ENCODE measurements around the gene C22orf23.
"Not testable (repeated sequence)": the region's sequence is repeated elsewhere in the genome, so short reads cannot be mapped to it uniquely, and the experiment has no call there.

Gene C22orf23

GRCh38 chr22:37976547-37976946 is 23.1 kb upstream of the C22orf23 start:
- TF ChIP-seq ELF4 (IDR thresholded peaks at IDR 0.05) (no peak), HDGF (IDR thresholded peaks at IDR 0.05; ENCODE audit: borderline replicate concordance) (no peak), FOXM1 (IDR thresholded peaks at IDR 0.05; ENCODE audit: borderline replicate concordance) (no peak)
- DNase-seq (ENCODE audit: extremely low spot score) = no peak
- CTCF ChIA-PET = interaction anchor here (0.6 to 1.4 kb wide), 3 partner anchors 12 to 113 kb away, joined by 3 to 4 read pairs (median 4); no protein-coding TSS in a partner anchor
- POLR2A ChIA-PET = no interaction called here

GRCh38 chr22:37976022-37976421 is 22.6 kb upstream of the C22orf23 start:
- POLR2A ChIA-PET; DNase-seq (ENCODE audit: extremely low spot score): not testable (repeated sequence)
- CTCF ChIA-PET = interaction anchor here (1.4 kb wide), 1 partner anchor 89 kb away, joined by 4 read pairs; no protein-coding TSS in a partner anchor

GRCh38 chr22:37975153-37975552 is 21.8 kb upstream of the C22orf23 start:
- TF ChIP-seq SUZ12 (IDR thresholded peaks at IDR 0.05) (no peak), PKNOX1 (IDR thresholded peaks at IDR 0.05) (no peak), ELF4 (IDR thresholded peaks at IDR 0.05) (no peak), BHLHE40 (IDR thresholded peaks at IDR 0.05; ENCODE audit: borderline replicate concordance) (no peak), FOXM1 (IDR thresholded peaks at IDR 0.05; ENCODE audit: borderline replicate concordance) (no peak), ARNT (IDR thresholded peaks at IDR 0.05) (no peak), SP1 (IDR thresholded peaks at IDR 0.05) (no peak), L3MBTL2 (conservative IDR thresholded peaks at IDR 0.05) (no peak), NFRKB (IDR thresholded peaks at IDR 0.05) (no peak), FOXK2 (IDR thresholded peaks at IDR 0.05) (no peak), LEF1 (IDR thresholded peaks at IDR 0.05; ENCODE audit: borderline replicate concordance) (no peak), HDGF (IDR thresholded peaks at IDR 0.05; ENCODE audit: borderline replicate concordance) (no peak), TARDBP (IDR thresholded peaks at IDR 0.05) (no peak), ZNF384 (IDR thresholded peaks at IDR 0.05) (no peak), FOXA1 (IDR thresholded peaks at IDR 0.05) (no peak), CTBP1 (IDR thresholded peaks at IDR 0.05; ENCODE audit: borderline replicate concordance) (no peak)
- ChIA-PET CTCF (no interaction called here), POLR2A (no interaction called here)
- no peak for DNase-seq (ENCODE audit: extremely low spot score)

GRCh38 chr22:37973271-37974170 is 20.1 kb upstream of the C22orf23 start:
- POLR2A ChIA-PET = no interaction called here
- CTCF ChIA-PET = interaction anchor here (0.7 kb wide), 1 partner anchor 8 kb away, joined by 3 read pairs; no protein-coding TSS in a partner anchor
- DNase-seq (ENCODE audit: extremely low spot score) = no peak
- TF ChIP-seq ELF4 (IDR thresholded peaks at IDR 0.05) = no peak
- TF ChIP-seq HDGF (IDR thresholded peaks at IDR 0.05; ENCODE audit: borderline replicate concordance) = no peak
- TF ChIP-seq ZNF384 (IDR thresholded peaks at IDR 0.05) = no peak
- TF ChIP-seq FOXK2 (IDR thresholded peaks at IDR 0.05) = no peak
- TF ChIP-seq SP1 (IDR thresholded peaks at IDR 0.05) = no peak
- no peak for TF ChIP-seq FOXM1 (IDR thresholded peaks at IDR 0.05; ENCODE audit: borderline replicate concordance)
- no peak for TF ChIP-seq NFRKB (IDR thresholded peaks at IDR 0.05)
- no peak for TF ChIP-seq CTBP1 (IDR thresholded peaks at IDR 0.05; ENCODE audit: borderline replicate concordance)
- no peak for TF ChIP-seq SUZ12 (IDR thresholded peaks at IDR 0.05)
- TF ChIP-seq L3MBTL2 (conservative IDR thresholded peaks at IDR 0.05) = no peak
- no peak for TF ChIP-seq LEF1 (IDR thresholded peaks at IDR 0.05; ENCODE audit: borderline replicate concordance)
- TF ChIP-seq ARNT (IDR thresholded peaks at IDR 0.05) = no peak
- TF ChIP-seq PKNOX1 (IDR thresholded peaks at IDR 0.05) = no peak
- no peak for TF ChIP-seq BHLHE40 (IDR thresholded peaks at IDR 0.05; ENCODE audit: borderline replicate concordance)
- TF ChIP-seq TARDBP (IDR thresholded peaks at IDR 0.05) = no peak
- no peak for TF ChIP-seq FOXA1 (IDR thresholded peaks at IDR 0.05)

- CTCF ChIA-PET = no interaction called here
- TF ChIP-seq LEF1 (IDR thresholded peaks at IDR 0.05; ENCODE audit: borderline replicate concordance) (no peak), SP1 (IDR thresholded peaks at IDR 0.05) (no peak), FOXA1 (IDR thresholded peaks at IDR 0.05) (no peak), TARDBP (IDR thresholded peaks at IDR 0.05) (no peak), CTBP1 (IDR thresholded peaks at IDR 0.05; ENCODE audit: borderline replicate concordance) (no peak), SUZ12 (IDR thresholded peaks at IDR 0.05) (no peak), BHLHE40 (IDR thresholded peaks at IDR 0.05; ENCODE audit: borderline replicate concordance) (no peak), ARNT (IDR thresholded peaks at IDR 0.05) (no peak), L3MBTL2 (conservative IDR thresholded peaks at IDR 0.05) (no peak), FOXK2 (IDR thresholded peaks at IDR 0.05) (no peak)
- DNase-seq (ENCODE audit: extremely low spot score) = no peak
- POLR2A ChIA-PET = interaction anchor here (3.5 kb wide), 1 partner anchor 19 kb away, joined by 15 read pairs; the partner anchor contains the start of genes C22orf23 and POLR2F
Measured at GRCh38 chr22:37972527-37972926, 19.1 kb upstream of the C22orf23 start.

GRCh38 chr22:37971475-37972434 is 18.4 kb upstream of the C22orf23 start:
- CTCF ChIA-PET = interaction anchor here (0.9 kb wide), 1 partner anchor 133 kb away, joined by 3 read pairs; no protein-coding TSS in a partner anchor
- no peak for DNase-seq (ENCODE audit: extremely low spot score)
- POLR2A ChIA-PET = interaction anchor here (0.5 to 3.5 kb wide), 3 partner anchors 13 to 66 kb away, joined by 3 to 15 read pairs (median 5); partner anchors contain the start of genes C22orf23, MICALL1 and POLR2F
- TF ChIP-seq BHLHE40 (IDR thresholded peaks at IDR 0.05; ENCODE audit: borderline replicate concordance) (no peak), LEF1 (IDR thresholded peaks at IDR 0.05; ENCODE audit: borderline replicate concordance) (no peak), SUZ12 (IDR thresholded peaks at IDR 0.05) (no peak), TARDBP (IDR thresholded peaks at IDR 0.05) (no peak), ZNF384 (IDR thresholded peaks at IDR 0.05) (no peak), L3MBTL2 (conservative IDR thresholded peaks at IDR 0.05) (no peak), ARNT (IDR thresholded peaks at IDR 0.05) (no peak), SP1 (IDR thresholded peaks at IDR 0.05) (no peak), PKNOX1 (IDR thresholded peaks at IDR 0.05) (no peak), FOXK2 (IDR thresholded peaks at IDR 0.05) (no peak), ELF4 (IDR thresholded peaks at IDR 0.05) (no peak), FOXA1 (IDR thresholded peaks at IDR 0.05) (no peak), CTBP1 (IDR thresholded peaks at IDR 0.05; ENCODE audit: borderline replicate concordance) (no peak)

Data from HEK293T (cell line).